ENCODE measurements around the gene DLGAP1. TPM values are rescaled to one million over a fixed set of nuclear protein-coding genes. Genes with fewer than 3 reads are reported as not detected.

The DLGAP1 gene
- total and polyA plus RNA-seq, 2 of the 4 experiments (the other 2 are of a cell fraction): under 0.01 to 0.09 TPM

GRCh38 chr18:3873698-3874097 is 581.4 kb downstream of the DLGAP1 start:
- no TSS peak for BruUV-seq (replicated peaks)
- no peaks in the 10 kb centered on the region for H3K79me1 ChIP-seq (ENCODE audit: low read depth in 1 of 2, low read length in 2 of 2)
- TF ChIP-seq FOS (IDR thresholded peaks at IDR 0.05; ENCODE audit: low read depth, low read length) (no peak), CEBPB (IDR thresholded peaks at IDR 0.05; ENCODE audit: low read depth, low read length) (no peak), MAZ (IDR thresholded peaks at IDR 0.05; ENCODE audit: borderline replicate concordance, low read depth, low read length) (no peak), MAFK (IDR thresholded peaks at IDR 0.05; ENCODE audit: low read depth, low read length) (no peak), SMC3 (IDR thresholded peaks at IDR 0.05; ENCODE audit: low read depth, low read length) (no peak), RFX5 (IDR thresholded peaks at IDR 0.05; ENCODE audit: low read depth, low read length) (no peak), RAD21 (IDR thresholded peaks at IDR 0.05; ENCODE audit: low read length) (no peak), CTCF (conservative IDR thresholded peaks at IDR 0.05; ENCODE audit: low read depth, low read length) (no peak), CHD1 (IDR thresholded peaks at IDR 0.05; ENCODE audit: low read depth, low read length) (no peak), POLR2A (IDR thresholded peaks at IDR 0.05; ENCODE audit: low read depth, low read length) (no peak), NFE2L2 (IDR thresholded peaks at IDR 0.05; ENCODE audit: low read depth, low read length) (no peak), BHLHE40 (IDR thresholded peaks at IDR 0.05; ENCODE audit: low read depth, low read length) (no peak), RCOR1 (IDR thresholded peaks at IDR 0.05; ENCODE audit: insufficient replicate concordance, low read length) (no peak), MXI1 (IDR thresholded peaks at IDR 0.05; ENCODE audit: borderline replicate concordance, low read depth, low read length) (no peak)
- TF ChIP-seq, protein P1, sequence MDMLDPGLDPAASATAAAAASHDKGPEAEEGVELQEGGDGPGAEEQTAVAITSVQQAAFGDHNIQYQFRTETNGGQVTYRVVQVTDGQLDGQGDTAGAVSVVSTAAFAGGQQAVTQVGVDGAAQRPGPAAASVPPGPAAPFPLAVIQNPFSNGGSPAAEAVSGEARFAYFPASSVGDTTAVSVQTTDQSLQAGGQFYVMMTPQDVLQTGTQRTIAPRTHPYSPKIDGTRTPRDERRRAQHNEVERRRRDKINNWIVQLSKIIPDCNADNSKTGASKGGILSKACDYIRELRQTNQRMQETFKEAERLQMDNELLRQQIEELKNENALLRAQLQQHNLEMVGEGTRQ (IDR thresholded peaks at IDR 0.05; ENCODE audit: low read depth, low read length): no peak
- TF ChIP-seq, protein P2, sequence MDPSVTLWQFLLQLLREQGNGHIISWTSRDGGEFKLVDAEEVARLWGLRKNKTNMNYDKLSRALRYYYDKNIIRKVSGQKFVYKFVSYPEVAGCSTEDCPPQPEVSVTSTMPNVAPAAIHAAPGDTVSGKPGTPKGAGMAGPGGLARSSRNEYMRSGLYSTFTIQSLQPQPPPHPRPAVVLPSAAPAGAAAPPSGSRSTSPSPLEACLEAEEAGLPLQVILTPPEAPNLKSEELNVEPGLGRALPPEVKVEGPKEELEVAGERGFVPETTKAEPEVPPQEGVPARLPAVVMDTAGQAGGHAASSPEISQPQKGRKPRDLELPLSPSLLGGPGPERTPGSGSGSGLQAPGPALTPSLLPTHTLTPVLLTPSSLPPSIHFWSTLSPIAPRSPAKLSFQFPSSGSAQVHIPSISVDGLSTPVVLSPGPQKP (IDR thresholded peaks at IDR 0.05; ENCODE audit: borderline replicate concordance, low read depth, low read length): no peak
- no peak overlapping the region for H3K56ac ChIP-seq (ENCODE audit: extremely low read depth, insufficient read depth, low read length)
- ChIA-PET CTCF (no interaction called here), POLR2A (ENCODE audit: unreplicated experiment) (no interaction called here)
- no peak overlapping the region for H4K91ac ChIP-seq (ENCODE audit: insufficient read depth, low read depth, low read length)
- H3K4me2 ChIP-seq (ENCODE audit: low read depth, low read length): peak overlapping the region; percentile 88; the same call in 1 of the 2 replicates
- H3K4ac ChIP-seq (ENCODE audit: low read depth, low read length): no peak overlapping the region
- no peaks in the 10 kb centered on the region for H4K20me1 ChIP-seq (ENCODE audit: insufficient read depth, low read length)
- H2BK120ac ChIP-seq (ENCODE audit: low read depth, low read length): no peak overlapping the region
- H3K27me3 ChIP-seq (ENCODE audit: control insufficient read depth, insufficient read depth, low read length): peaks cover 6% of the 10 kb centered on the region
- in situ Hi-C loops (cut with MboI; ENCODE audit: low sequenced_read_pairs): loop anchor here (5.0 kb wide), 1 partner anchor 96 kb away; no protein-coding TSS in a partner anchor
- peak overlapping the region; percentile 5; the same call in 1 of the 2 replicates for H3K9ac ChIP-seq (ENCODE audit: low read depth, low read length)
- H3K14ac ChIP-seq (replicated peaks; ENCODE audit: low read depth, low read length): no peak overlapping the region; the same call in 1 of the 2 replicates
- no peaks in the 10 kb centered on the region for H3K36me3 ChIP-seq (ENCODE audit: control insufficient read depth, insufficient read depth, low read length)
- dilution Hi-C loops (cut with HindIII; ENCODE audit: low sequenced_read_pairs, unreplicated experiment): no loop called here
- no peak overlapping the region for H3K18ac ChIP-seq (ENCODE audit: low read depth, low read length)
- 0 out of 2 replicates have a peak, but pooled peaks cover 2% of the 10 kb centered on the region for H3K4me1 ChIP-seq (ENCODE audit: control insufficient read depth, insufficient read depth, low read length)
- no peak overlapping the region for H2BK15ac ChIP-seq (ENCODE audit: low read depth, low read length)
- H2AFZ ChIP-seq (replicated peaks; ENCODE audit: low read length, poor library complexity): no peak overlapping the region
- ATAC-seq (ENCODE audit: low read depth) (no peak), DNase-seq (no peak)
- no peaks in the 10 kb centered on the region for H3K9me1 ChIP-seq (ENCODE audit: insufficient read depth, low read length)
- no peak overlapping the region for H4K5ac ChIP-seq (ENCODE audit: low read depth, low read length)
- H4K8ac ChIP-seq (ENCODE audit: low read depth in 2 of 2, low read length in 2 of 2): no peak overlapping the region
- no peak overlapping the region for H3K27ac ChIP-seq (ENCODE audit: insufficient read depth, low read length)
- no peaks in the 10 kb centered on the region for H3K9me3 ChIP-seq (ENCODE audit: control insufficient read depth, insufficient read depth, low read length)
- H2AK5ac ChIP-seq (ENCODE audit: low read depth, low read length): no peak overlapping the region
- intact Hi-C loops (cut with micrococcal nuclease): loop anchor here (1.0 to 5.0 kb wide), 5 partner anchors 122 to 591 kb away; partner anchors contain the start of gene TGIF1
- peak overlapping the region; percentile 29; the same call in 1 of the 2 replicates for H3K4me3 ChIP-seq (ENCODE audit: insufficient read depth, low read depth, low read length)
- H2AK9ac ChIP-seq (replicated peaks; ENCODE audit: low read depth, low read length, poor library complexity): no peak overlapping the region
- H2BK20ac ChIP-seq (ENCODE audit: low read depth, low read length): no peak overlapping the region
- no CpG with 5 or more reads among the region's 1 CpG for WGBS, 2 experiments (ENCODE audit: extremely low coverage in 2 of 2, insufficient read length in 1 of 2)
- no peak overlapping the region for H2BK5ac ChIP-seq (ENCODE audit: low read depth, low read length, poor library complexity, severe bottlenecking)
- H3K23ac ChIP-seq (ENCODE audit: low read depth, low read length): no peak overlapping the region
